Upper lobe of right lung (tissue), 1 donor: ENCODE measurements around the gene HES3. TPM values are rescaled to one million over a fixed set of nuclear protein-coding genes. Genes with fewer than 3 reads are reported as not detected.

Experiments
- ATAC-seq: fragments of 200-7000 bp; cut with Tn5 transposase; one replicate; pipeline ENCODE4 v1.9.1; 2020; ENCODE audit warnings: mild to moderate bottlenecking, moderate library complexity
- DNase-seq: peaks from one replicate; pipeline ENCODE4 v3.0.0-alpha.2; 2020
- H3K27ac ChIP-seq: fragments of 200-600 bp; one replicate; pipeline ENCODE4 v1.8.0; 2022
- H3K27me3 ChIP-seq: fragments of 200-600 bp; one replicate; pipeline ENCODE4 v1.8.0; 2022; ENCODE audit warnings: mild to moderate bottlenecking
- H3K36me3 ChIP-seq: fragments of 200-600 bp; one replicate; pipeline ENCODE4 v1.8.0; 2022
- H3K4me1 ChIP-seq: fragments of 200-600 bp; one replicate; pipeline ENCODE4 v1.8.0; 2022
- H3K4me3 ChIP-seq: fragments of 200-600 bp; one replicate; pipeline ENCODE4 v1.8.0; 2022; ENCODE audit warnings: mild to moderate bottlenecking
- H3K9me3 ChIP-seq: fragments of 200-600 bp; one replicate; pipeline ENCODE4 v1.8.0; 2022
- intact Hi-C: fragments of 100-400 bp; cut with DNase I; formaldehyde crosslinking; loops from one replicate; pipeline ENCODE4 v1.11.0; 2022
- total RNA-seq: library from RNA; stranded (reverse); fragmentation: NEBNext Ultra II Directional; extraction: Animal tissue kit (Norgen Biotek cat#: 25700); gene quantifications from one replicate; pipeline ENCODE4 v1.2.1, GENCODE V29; 2021
- TF ChIP-seq, protein P1 (sequence below): fragments of 200-600 bp; IDR thresholded peaks from one replicate; pipeline ENCODE4 v1.8.0; 2022; ENCODE audit warnings: antibody characterized with exemption
- donor health status: DM: no; HTN: yes; CAD: no; lungs with severe emphysema.

The HES3 gene
- total RNA-seq, 1 donor from 2014 or later: not detected

DNA sequence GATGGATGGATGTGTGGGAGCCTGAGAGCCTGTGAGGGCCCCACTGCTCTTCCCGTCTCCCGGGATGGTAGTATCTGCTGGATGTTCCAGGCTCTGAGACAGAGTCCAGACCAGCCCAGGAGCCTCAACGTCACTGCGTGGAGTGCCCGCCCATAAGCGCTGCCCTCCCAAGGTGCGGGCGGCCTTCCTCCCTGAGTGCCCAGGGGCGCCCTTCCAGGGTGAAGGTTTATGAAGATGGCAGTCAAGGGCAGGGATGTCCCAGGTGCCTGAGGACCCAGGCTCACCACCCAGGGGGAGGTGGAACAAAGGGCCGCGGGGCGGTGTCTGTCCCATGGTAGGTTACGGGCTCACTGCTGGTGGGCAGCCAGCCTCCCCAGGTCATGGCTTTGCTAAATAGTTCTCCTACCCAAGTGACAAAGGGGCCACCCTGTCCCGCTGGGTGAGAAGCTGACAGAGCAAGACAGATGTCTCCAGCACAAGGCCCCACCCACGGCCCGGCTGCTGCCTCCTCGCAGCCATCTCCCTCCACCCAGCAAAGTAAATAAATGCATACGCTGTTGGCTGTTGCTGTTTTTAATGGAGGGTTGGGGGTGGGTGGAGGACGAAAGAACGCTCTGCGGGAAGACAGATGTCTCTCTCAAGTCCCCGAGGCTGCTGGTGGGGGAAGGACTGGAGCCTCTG, 25.9 kb downstream of the HES3 start:
- no peak overlapping the region for H3K27ac ChIP-seq
- H3K4me1 ChIP-seq: no peaks in the 10 kb centered on the region
- ATAC-seq (no peak), DNase-seq (no peak)
- H3K27me3 ChIP-seq: no peaks in the 10 kb centered on the region
- intact Hi-C loops: no loop called here
- TF ChIP-seq, protein P1, sequence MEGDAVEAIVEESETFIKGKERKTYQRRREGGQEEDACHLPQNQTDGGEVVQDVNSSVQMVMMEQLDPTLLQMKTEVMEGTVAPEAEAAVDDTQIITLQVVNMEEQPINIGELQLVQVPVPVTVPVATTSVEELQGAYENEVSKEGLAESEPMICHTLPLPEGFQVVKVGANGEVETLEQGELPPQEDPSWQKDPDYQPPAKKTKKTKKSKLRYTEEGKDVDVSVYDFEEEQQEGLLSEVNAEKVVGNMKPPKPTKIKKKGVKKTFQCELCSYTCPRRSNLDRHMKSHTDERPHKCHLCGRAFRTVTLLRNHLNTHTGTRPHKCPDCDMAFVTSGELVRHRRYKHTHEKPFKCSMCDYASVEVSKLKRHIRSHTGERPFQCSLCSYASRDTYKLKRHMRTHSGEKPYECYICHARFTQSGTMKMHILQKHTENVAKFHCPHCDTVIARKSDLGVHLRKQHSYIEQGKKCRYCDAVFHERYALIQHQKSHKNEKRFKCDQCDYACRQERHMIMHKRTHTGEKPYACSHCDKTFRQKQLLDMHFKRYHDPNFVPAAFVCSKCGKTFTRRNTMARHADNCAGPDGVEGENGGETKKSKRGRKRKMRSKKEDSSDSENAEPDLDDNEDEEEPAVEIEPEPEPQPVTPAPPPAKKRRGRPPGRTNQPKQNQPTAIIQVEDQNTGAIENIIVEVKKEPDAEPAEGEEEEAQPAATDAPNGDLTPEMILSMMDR: no peak
- no peaks in the 10 kb centered on the region for H3K9me3 ChIP-seq
- H3K4me3 ChIP-seq: no peak overlapping the region
- H3K36me3 ChIP-seq: no peaks in the 10 kb centered on the region

DNA sequence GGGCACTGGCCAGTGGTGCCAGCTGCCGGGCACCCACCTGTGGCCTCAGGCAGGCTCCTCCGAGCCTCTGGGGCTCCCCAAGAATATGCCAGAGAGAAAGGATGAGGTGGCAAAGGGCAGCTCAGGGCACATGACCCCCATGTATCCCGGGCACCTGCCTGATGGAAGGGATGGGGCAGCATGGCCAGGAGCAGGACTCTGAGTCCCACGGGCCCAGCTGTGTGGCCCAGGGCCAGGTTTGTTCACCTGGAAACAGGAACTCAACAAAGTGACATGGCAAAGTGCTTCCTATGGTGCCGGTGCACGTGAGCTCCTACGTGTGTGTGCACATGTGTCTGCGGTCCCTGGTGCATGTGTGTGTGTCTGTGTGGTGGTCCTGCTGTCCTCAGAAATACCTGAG, 26.4 kb downstream of the HES3 start:
- H3K27ac ChIP-seq: no peak overlapping the region

DNA sequence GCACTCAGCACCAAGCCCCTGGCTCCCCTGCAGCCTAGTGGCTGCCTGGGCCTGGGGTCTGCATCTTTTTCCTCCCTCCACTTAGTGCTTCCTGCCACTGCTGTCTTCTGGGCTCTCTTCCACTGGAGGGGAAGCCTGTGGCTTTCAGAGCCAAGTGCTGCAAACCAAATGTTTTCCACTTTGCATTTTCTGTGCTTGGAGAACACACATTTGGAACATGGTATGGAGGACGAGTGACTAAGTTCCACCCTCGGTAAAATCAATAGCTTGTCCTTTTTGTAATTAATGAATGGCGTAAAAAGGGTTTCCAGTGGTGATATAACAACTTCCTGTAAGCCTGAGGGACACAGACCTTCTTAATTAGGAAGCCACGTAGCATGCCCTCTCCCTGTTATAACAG, 27.0 kb downstream of the HES3 start:
- TF ChIP-seq, protein P1: no peak
- H3K27ac ChIP-seq: no peak overlapping the region
- H3K27me3 ChIP-seq: no peaks in the 10 kb centered on the region
- intact Hi-C loops: no loop called here
- DNase-seq (no peak), ATAC-seq (no peak)
- H3K36me3 ChIP-seq: no peaks in the 10 kb centered on the region
- H3K9me3 ChIP-seq: no peaks in the 10 kb centered on the region
- H3K4me1 ChIP-seq: no peaks in the 10 kb centered on the region
- H3K4me3 ChIP-seq: no peak overlapping the region

More for the DNA sequence above, 26.4 kb downstream of the HES3 start:
- Histone ChIP-seq H3K36me3 (no peaks in the 10 kb centered on the region), H3K9me3 (no peaks in the 10 kb centered on the region), H3K4me1 (no peaks in the 10 kb centered on the region), H3K4me3 (no peak overlapping the region), H3K27me3 (no peaks in the 10 kb centered on the region)
- TF ChIP-seq, protein P1: no peak
- intact Hi-C loops: no loop called here
- DNase-seq: no peak
- no peak for ATAC-seq

DNA sequence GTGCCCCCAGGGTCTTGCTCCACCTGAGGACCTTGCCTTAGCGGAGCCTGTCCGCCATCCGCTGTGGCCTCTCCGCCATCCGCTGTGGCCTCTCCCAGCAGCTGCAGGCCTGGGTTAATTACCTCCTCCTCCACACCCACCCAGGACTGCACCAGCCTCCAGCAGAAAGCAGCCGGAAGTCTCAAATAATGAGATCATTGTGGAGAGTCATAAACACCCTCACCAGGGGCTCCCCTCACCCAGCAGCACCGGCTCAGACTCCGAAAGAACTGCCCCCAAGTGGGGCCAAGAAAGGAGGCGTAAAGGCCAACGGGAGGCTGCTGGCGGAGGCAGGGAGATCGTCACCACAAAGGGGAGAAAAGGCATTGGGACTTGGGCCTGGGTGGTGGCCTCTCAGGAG, 27.6 kb downstream of the HES3 start:
- Histone ChIP-seq H3K4me1 (no peaks in the 10 kb centered on the region), H3K4me3 (no peak overlapping the region), H3K36me3 (no peaks in the 10 kb centered on the region), H3K27me3 (no peaks in the 10 kb centered on the region), H3K27ac (no peak overlapping the region), H3K9me3 (no peaks in the 10 kb centered on the region)
- intact Hi-C loops: no loop called here
- no peak for DNase-seq
- TF ChIP-seq, protein P1: no peak
- no peak for ATAC-seq

DNA sequence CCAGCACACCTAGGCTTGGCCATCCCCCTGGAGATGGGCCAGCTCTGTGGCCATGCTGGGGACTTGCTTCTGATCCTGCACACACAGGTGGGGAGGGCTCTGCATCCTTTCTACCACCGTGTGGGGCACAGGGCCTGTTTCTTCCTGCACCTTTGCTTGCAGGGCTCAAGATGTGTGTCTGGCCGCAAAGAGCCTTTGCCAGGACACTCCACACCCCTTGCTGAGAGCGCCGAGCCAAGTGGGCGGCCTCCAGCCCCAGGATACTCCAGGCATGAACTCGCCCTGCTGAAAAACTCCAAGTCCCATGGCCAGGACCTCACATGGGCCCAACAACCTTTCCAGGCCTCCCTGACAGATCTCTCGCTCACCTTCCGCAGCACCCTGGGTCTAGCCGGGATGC, 28.5 kb downstream of the HES3 start:
- Histone ChIP-seq H3K4me3 (no peak overlapping the region), H3K27ac (no peak overlapping the region), H3K4me1 (no peaks in the 10 kb centered on the region), H3K9me3 (no peaks in the 10 kb centered on the region), H3K27me3 (no peaks in the 10 kb centered on the region), H3K36me3 (no peaks in the 10 kb centered on the region)
- DNase-seq (no peak), ATAC-seq (no peak)
- intact Hi-C loops: no loop called here
- TF ChIP-seq, protein P1: no peak

DNA sequence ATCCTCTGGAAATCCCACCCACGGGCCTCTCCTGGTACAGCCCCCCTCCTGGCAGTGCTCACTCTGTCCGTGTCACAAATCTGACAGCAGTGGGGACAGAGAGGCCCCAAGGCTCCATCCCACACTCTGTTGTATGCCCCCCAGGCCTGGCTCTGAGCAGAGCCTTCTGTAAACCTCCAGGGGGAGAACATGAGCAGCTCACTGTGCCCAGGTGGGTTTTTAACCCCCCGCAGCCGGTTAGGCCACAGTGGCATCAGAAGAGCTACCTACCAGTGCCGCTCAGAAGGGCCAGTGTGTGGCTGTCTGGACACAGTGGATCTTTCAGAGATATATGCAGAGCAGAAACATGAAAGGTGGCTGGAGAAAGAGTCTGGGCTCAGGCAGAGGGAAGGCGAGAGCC, 28.9 kb downstream of the HES3 start:
- Histone ChIP-seq H3K4me1 (no peaks in the 10 kb centered on the region), H3K9me3 (no peaks in the 10 kb centered on the region), H3K4me3 (no peak overlapping the region), H3K36me3 (no peaks in the 10 kb centered on the region), H3K27ac (no peak overlapping the region), H3K27me3 (no peaks in the 10 kb centered on the region)
- no peak for ATAC-seq
- DNase-seq: no peak
- intact Hi-C loops: no loop called here
- TF ChIP-seq, protein P1: no peak
